Measurements from ENCODE around the gene INF2. TPM values are rescaled to one million over a fixed set of nuclear protein-coding genes. Genes with fewer than 3 reads are reported as not detected.
"Not testable (repeated sequence)": the region's sequence is repeated elsewhere in the genome, so short reads cannot be mapped to it uniquely, and the experiment has no call there.

Gene INF2
- total RNA-seq, 6 donors from 2014 or later: 65.2 to 259 (median 131) TPM

- Histone ChIP-seq H3K4me3 (no peak overlapping the region), H3K4me1 (peaks cover 14 to 31% (median 16%) of the 10 kb centered on the region in 4 donors), H3K9me3 (no peaks in the 10 kb centered on the region), H3K27ac (peak overlapping the region in 1 of 4 donors; percentile 13), H3K36me3 (no peaks in the 10 kb centered on the region), H3K27me3 (no peaks in the 10 kb centered on the region)
- TF ChIP-seq POLR2AphosphoS5 (IDR thresholded peaks at IDR 0.05): no peak
- TF ChIP-seq CTCF (IDR thresholded peaks at IDR 0.05): no peak
- no peak for TF ChIP-seq POLR2A (IDR thresholded peaks at IDR 0.05)
- TF ChIP-seq EP300 (IDR thresholded peaks at IDR 0.05): no peak
- ATAC-seq (ENCODE audit: low FRiP score in 2 of 2) (no peak), DNase-seq (no peak)
- WGBS, 2 donors: 53% methylated on average over 9 to 11 of the region's 11 CpGs
These were observed 59.8 kb downstream of the INF2 start for GRCh38 chr14:104749111-104749649.

DNA sequence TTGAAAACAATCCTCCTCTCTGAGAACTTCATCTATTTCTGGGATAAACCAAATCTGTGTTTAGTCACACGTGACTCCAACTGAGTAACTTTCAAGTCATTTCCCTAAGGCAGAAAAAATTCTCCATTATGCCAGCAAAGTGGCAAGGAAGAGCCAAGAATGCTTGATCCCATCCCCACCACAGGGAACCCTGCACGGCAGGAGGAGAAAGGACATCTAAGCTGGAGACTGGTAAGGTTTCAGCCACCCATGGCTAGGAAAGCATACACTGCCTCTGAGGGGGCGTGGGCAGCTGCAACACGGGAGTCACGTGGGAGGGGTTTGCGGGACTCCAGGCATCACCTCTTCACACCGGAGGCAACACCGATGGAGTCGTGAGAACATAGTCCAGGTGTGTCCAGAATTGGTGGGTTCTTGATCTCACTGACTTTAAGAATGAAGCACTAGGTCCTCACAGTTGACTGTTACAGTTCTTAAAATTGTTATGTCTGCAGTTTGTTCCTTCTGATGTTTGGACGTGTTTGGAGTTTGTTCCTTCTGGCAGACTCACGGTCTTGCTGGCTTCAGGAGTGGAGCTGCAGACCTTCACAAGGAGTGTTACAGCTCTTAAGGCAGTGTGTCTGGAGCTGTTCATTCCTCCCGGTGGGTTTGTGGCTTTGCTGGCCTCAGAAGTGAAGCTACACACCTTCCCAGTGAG lies 60.8 kb downstream of the INF2 start:
- Histone ChIP-seq H3K27ac (no peak overlapping the region), H3K36me3 (peaks cover 0 to 1% (median 0%) of the 10 kb centered on the region in 4 donors), H3K27me3 (no peaks in the 10 kb centered on the region), H3K4me3 (no peak overlapping the region), H3K4me1 (peaks cover 20 to 42% (median 24%) of the 10 kb centered on the region in 4 donors), H3K9me3 (no peaks in the 10 kb centered on the region)
- DNase-seq (no peak), ATAC-seq (ENCODE audit: low FRiP score in 2 of 2) (no peak)
- 88% methylated on average over 11 to 12 of the region's 12 CpGs for WGBS, 2 donors
- no peak for TF ChIP-seq POLR2A (IDR thresholded peaks at IDR 0.05)

DNA sequence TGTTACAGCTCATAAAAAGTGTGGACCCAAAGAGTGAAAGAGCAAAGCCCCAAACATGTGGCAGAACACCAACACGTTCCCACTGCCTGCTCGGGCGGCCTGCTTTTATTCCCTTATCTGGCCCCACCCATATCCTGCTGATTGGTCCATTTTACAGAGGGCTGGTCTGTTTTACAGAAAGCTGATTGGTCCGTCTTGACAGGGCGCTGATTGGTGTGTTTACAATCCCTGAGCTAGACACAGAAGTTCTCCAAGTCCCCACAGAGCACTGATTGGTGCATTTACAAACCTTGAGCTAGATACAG lies 61.3 kb downstream of the INF2 start:
- peaks cover 20 to 44% (median 24%) of the 10 kb centered on the region in 4 donors for H3K4me1 ChIP-seq
- ATAC-seq (ENCODE audit: low FRiP score in 2 of 2); DNase-seq; H3K9me3 ChIP-seq; H3K27me3 ChIP-seq; H3K4me3 ChIP-seq; H3K27ac ChIP-seq; H3K36me3 ChIP-seq: not testable (repeated sequence)
- WGBS, 2 donors: 94 to 98% methylated on average over 4 to 5 of the region's 5 CpGs

DNA sequence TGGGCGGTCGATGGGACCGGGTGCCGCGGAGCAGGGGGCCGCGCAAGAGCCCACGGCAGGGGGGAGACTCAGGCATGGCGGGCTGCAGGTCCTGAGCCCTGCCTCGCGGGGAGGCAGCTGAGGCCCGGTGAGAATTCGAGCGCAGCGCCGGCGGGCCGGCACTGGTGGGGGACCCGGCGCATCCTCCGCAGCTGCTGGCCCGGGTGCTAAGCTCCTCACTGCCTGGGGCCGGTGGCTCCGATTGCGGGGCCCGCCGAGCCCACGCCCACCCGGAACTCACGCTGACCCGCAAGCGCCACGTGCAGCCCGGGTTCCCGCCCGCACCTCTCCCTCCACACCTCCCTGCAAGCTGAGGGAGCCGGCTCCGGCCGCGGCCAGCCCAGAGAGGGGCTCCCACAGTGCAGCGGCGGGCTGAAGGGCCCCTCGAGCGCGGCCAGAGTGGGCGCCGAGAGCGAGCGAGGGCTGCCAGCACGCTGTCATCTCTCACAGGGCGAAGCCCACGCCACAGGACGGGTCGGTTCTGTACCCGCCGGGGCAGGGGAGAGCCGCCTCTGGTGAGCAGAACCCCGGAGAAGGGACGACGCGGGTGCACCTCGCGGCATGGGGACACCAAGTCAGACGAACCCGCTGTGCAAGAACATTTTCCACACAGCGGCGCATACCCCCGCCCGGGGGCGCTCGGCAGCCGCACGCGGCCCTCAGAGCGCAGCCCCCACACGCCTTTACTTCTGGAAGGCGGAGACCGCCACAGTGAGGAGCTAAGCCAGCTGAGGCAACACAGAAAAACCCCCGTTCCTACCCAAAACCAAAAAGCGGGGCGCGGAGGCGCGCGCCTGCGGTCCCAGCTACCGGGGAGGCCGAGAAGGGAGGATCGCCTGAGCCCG lies 62.4 kb downstream of the INF2 start:
- H3K4me1 ChIP-seq: peaks cover 14 to 39% (median 24%) of the 10 kb centered on the region in 4 donors

GRCh38 chr14:104752423-104752734 lies 63.0 kb downstream of the INF2 start:
- peak overlapping the region in 3 of 4 donors; percentile 82 to 97 (median 84) for H3K4me3 ChIP-seq
- H3K9me3 ChIP-seq: no peaks in the 10 kb centered on the region
- H3K4me1 ChIP-seq: peaks cover 14 to 39% (median 24%) of the 10 kb centered on the region in 4 donors
- TF ChIP-seq EP300 (IDR thresholded peaks at IDR 0.05): no peak
- TF ChIP-seq POLR2AphosphoS5 (IDR thresholded peaks at IDR 0.05): no peak
- TF ChIP-seq CTCF (IDR thresholded peaks at IDR 0.05): no peak
- peak in 2 of 4 donors; percentile 21 to 22 for TF ChIP-seq POLR2A (IDR thresholded peaks at IDR 0.05)
- WGBS, 2 donors: 6 to 9% methylated on average over 12 to 17 of the region's 21 CpGs
- no peaks in the 10 kb centered on the region for H3K27me3 ChIP-seq
- no peak for ATAC-seq (ENCODE audit: low FRiP score in 2 of 2)
- H3K36me3 ChIP-seq: peaks cover 4 to 23% (median 18%) of the 10 kb centered on the region in 4 donors
- H3K27ac ChIP-seq: peak overlapping the region; percentile 86 to 91 (median 90)
- DNase-seq: no peak

More for the DNA sequence above, 62.4 kb downstream of the INF2 start:
- TF ChIP-seq POLR2A (IDR thresholded peaks at IDR 0.05): no peak
- TF ChIP-seq CTCF (IDR thresholded peaks at IDR 0.05): no peak
- TF ChIP-seq EP300 (IDR thresholded peaks at IDR 0.05): no peak
- no peak for TF ChIP-seq POLR2AphosphoS5 (IDR thresholded peaks at IDR 0.05)
- ATAC-seq (ENCODE audit: low FRiP score in 2 of 2) (no peak), DNase-seq (peak in 1 of 2 donors; percentile 91)
- H3K27me3 ChIP-seq: no peaks in the 10 kb centered on the region
- no peaks in the 10 kb centered on the region for H3K9me3 ChIP-seq
- peak overlapping the region; percentile 86 to 91 (median 90) for H3K27ac ChIP-seq
- WGBS, 2 donors: 75 to 76% methylated on average over 50 to 87 of the region's 90 CpGs
- peaks cover 4 to 17% (median 14%) of the 10 kb centered on the region in 4 donors for H3K36me3 ChIP-seq
- peak overlapping the region in 3 of 4 donors; percentile 82 to 97 (median 84) for H3K4me3 ChIP-seq

Data from upper lobe of left lung (tissue), 6 donors.